Activated effector memory CD4-positive, alpha-beta T cell treated with anti-CD3 and anti-CD28 coated beads, Interleukin-2, amount 50 U/mL, for 16 hours (primary cell): ENCODE measurements around the gene CELF2.

Experiments used
- DNase-seq: peaks from one replicate; pipeline ENCODE4 v3.0.0-alpha.2; 2020

The CELF2 gene

GRCh38 chr10:11004144-11005077, 13.3 kb upstream of the CELF2 start:
- DNase-seq, result no peak

GRCh38 chr10:11005725-11006427, 11.8 kb upstream of the CELF2 start:
- DNase-seq, result no peak

DNA sequence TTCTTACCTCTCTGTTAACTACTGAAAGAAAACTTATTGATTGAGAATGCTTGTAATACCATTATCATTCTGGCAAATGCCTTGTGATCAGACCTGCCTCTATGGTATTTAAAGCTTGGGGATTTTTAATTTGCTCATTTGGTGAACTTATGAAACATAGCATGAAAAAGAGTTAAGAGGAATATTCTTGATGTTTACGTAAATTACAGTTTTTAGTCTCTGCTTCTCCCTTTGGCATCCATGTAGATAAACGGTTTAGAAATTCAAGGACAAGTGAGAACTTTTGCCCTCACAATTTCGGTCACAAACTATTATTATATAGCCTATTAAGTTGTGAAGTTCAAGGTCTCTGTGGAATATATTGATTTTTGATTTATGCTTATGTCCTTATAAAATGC, 11.2 kb upstream of the CELF2 start:
- DNase-seq, result no peak

GRCh38 chr10:11007476-11008020, 10.1 kb upstream of the CELF2 start:
- no peak for DNase-seq

GRCh38 chr10:11009471-11010308, 8.0 kb upstream of the CELF2 start:
- DNase-seq, result no peak

- no peak for DNase-seq
Observed at GRCh38 chr10:11010582-11010981, 7.1 kb upstream of the CELF2 start.

DNA sequence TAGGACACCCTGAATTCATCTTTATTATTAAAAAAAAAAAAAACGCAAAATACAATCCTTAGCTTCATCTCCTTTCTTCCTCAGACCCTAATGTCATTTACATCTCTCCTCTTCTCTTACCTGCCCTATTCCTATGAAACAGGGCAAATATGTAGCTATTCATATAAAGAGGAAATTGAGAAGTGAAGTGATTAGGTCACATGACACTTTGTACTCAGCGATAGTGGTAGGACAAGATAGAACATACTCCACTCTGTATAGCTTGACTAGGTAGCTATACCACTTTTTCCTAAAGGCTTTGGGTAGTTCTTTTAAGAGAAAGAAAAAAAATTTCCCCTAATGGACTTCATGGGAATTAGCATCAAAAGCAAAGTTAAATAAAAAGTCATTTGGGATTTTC, 6.2 kb upstream of the CELF2 start:
- no peak for DNase-seq

- DNase-seq, result no peak
Observed at GRCh38 chr10:11011984-11012383, 5.7 kb upstream of the CELF2 start.

DNA sequence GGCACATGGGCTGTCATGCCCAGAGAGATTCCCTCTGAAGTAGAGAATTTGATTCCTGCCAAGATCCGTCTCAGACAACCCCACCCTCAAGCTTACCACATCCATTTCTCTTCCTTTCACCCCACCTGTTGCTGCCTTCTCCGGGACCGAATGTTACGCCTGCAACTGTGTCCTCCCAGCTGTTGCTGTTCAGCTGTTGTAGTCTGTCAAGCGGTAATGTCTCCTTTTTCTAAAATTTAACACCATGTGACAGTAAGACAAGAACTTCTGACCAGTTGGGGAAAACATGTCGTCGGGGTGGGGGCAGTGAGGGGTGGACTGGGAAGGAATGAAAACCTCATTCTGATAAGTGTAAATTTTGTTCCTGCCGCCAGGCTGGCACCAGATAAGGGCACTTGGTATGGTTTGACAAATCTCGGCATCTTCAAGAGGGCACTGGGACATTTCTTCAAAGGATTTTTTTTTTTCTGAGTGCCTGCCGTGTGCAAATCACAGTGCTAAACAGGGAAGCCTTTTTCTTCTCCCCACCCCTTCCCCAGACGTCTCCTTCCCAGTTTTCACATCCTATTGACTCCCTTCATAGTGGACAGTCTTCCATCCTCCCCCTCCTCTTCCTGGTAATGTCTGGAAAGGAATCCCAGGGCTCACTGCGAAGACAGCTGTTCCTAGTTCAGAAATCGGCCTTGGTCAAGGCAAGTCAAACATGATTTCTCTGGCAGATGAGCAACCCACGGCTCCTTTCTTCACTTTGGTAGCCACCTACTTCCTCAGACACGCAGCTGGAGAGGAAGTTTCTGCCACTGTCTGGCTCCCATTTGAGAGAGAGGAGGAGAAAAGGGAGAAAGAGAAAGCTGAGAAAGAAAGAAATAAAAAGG, 5.0 kb upstream of the CELF2 start:
- no peak for DNase-seq

GRCh38 chr10:11013836-11014235, 3.8 kb upstream of the CELF2 start:
- no peak for DNase-seq

- DNase-seq, result no peak
Observed at GRCh38 chr10:11014671-11015445, 2.8 kb upstream of the CELF2 start.

DNA sequence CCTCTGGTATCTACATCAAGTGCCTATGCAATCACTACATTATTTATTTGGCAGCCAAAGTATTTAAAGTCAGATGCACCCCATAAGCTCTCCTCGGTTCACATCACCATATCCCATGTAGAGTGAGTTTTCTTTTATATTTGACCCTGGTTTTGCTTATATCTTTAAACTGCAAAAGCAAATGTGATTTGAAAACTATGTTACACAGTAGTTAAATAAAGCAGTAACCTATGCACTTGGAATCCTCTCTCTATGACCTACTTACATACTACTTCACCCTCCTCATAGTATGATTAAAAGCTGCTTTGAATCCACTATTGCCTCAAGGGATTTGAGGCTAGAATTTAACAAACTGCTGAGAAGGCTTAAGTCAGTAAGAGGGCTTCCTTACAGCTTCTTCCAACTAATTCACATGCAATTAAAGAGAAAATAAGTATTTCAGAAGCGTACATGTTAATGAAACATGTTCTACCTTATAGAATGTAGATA, 2.2 kb upstream of the CELF2 start:
- no peak for DNase-seq

- no peak for DNase-seq
Observed at GRCh38 chr10:11017000-11017569, 587 bp upstream of the CELF2 start.

GRCh38 chr10:11018432-11018841, 765 bp downstream of the CELF2 start:
- DNase-seq, result no peak

GRCh38 chr10:11018855-11019631, 1.4 kb downstream of the CELF2 start:
- DNase-seq, result no peak

DNA sequence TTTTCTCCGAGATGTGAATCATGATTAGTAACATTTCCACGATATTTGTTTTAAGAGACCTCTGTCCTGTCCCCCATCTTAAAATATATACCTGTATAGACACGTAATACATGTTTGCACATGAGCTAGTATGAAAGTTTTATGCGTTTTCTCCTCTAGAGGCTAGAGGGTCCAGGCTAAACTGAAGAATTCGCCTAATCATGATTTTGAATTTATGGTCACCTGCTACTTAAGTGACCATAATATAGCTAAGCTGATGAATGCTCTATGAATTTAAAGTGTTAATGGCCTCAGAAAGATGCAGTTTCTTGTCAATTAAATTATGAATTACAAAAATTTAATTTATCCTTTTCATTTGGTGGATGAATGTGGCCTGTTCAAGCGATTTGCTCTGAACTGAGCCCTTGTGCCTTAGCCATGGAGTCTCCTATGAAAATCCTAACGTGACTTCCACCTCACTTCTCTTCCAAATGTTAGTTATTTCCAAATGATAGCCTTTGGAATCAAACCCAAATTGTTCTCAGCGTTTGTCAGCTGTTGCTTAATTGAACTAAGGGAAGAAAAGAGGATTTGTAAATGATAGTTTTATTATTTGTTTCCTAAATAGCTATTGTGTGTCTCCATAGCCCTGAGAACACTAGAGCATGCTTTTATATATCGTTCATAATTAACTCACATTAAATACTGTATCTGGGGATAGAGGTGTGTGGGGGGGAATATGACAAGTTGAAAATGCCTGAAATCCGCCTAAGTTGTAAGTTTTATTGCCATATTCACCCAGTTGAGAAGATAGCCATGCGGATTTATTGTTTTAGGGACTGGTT, 2.3 kb downstream of the CELF2 start:
- DNase-seq, result no peak

DNA sequence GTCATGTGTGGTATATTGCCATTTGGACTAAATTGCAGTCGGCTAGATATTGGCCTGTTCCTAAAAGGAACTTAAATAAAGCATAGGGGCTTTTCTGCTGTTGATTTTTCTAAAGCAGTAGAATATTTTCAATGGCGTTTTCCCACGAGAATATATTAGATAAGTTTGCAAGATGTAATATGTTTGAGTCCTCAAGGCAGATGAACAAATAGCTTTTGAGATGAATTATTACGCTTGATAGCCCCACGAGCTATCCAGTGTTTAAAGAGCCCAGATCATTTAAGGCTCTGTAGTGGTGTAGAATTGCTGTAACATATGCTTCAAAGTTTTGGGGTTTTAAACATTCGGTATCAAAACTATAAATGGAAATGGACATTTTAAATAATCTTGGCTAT, 2.9 kb downstream of the CELF2 start:
- no peak for DNase-seq

- no peak for DNase-seq
Observed at GRCh38 chr10:11022213-11022612, 4.5 kb downstream of the CELF2 start.
